Measurements from ENCODE around the gene GSC.

GSC gene

GRCh38 chr14:94770251-94770749 lies 387 bp upstream of the GSC start:
- TF ChIP-seq ISL1 (CRISPR knock-in tag; IDR thresholded peaks at IDR 0.05) (no peak), CSDC2 (CRISPR knock-in tag; IDR thresholded peaks at IDR 0.05) (no peak), CSRNP3 (CRISPR knock-in tag; IDR thresholded peaks at IDR 0.05) (no peak), ZNF8 (CRISPR knock-in tag; IDR thresholded peaks at IDR 0.05) (no peak), TOX (CRISPR knock-in tag; IDR thresholded peaks at IDR 0.05; ENCODE audit: borderline replicate concordance) (no peak), TSHZ2 (CRISPR knock-in tag; IDR thresholded peaks at IDR 0.05) (no peak), ZNF70 (CRISPR knock-in tag; IDR thresholded peaks at IDR 0.05) (no peak), GLIS3 (CRISPR knock-in tag; IDR thresholded peaks at IDR 0.05) (no peak), ZFP3 (CRISPR knock-in tag; IDR thresholded peaks at IDR 0.05) (no peak), PATZ1 (CRISPR knock-in tag; IDR thresholded peaks at IDR 0.05; ENCODE audit: borderline replicate concordance) (no peak)
- ATAC-seq: no peak

GRCh38 chr14:94768521-94769390 lies 1.2 kb downstream of the GSC start:
- TF ChIP-seq GLIS3 (CRISPR knock-in tag; IDR thresholded peaks at IDR 0.05) (no peak), ZNF70 (CRISPR knock-in tag; IDR thresholded peaks at IDR 0.05) (no peak), ZC3H10 (CRISPR knock-in tag; IDR thresholded peaks at IDR 0.05) (no peak), ZFP3 (CRISPR knock-in tag; IDR thresholded peaks at IDR 0.05) (no peak), ISL1 (CRISPR knock-in tag; IDR thresholded peaks at IDR 0.05) (no peak), TOX (CRISPR knock-in tag; IDR thresholded peaks at IDR 0.05; ENCODE audit: borderline replicate concordance) (no peak), SNAI2 (CRISPR knock-in tag; IDR thresholded peaks at IDR 0.05) (no peak), ZNF8 (CRISPR knock-in tag; IDR thresholded peaks at IDR 0.05) (no peak), CSRNP3 (CRISPR knock-in tag; IDR thresholded peaks at IDR 0.05) (no peak), TSHZ2 (CRISPR knock-in tag; IDR thresholded peaks at IDR 0.05) (no peak), BACH2 (CRISPR knock-in tag; IDR thresholded peaks at IDR 0.05; ENCODE audit: borderline replicate concordance) (no peak), OSR1 (CRISPR knock-in tag; IDR thresholded peaks at IDR 0.05) (no peak), ARNTL (CRISPR knock-in tag; IDR thresholded peaks at IDR 0.05; ENCODE audit: borderline replicate concordance, low read depth) (no peak), POU6F1 (CRISPR knock-in tag; IDR thresholded peaks at IDR 0.05; ENCODE audit: borderline replicate concordance, low read depth) (no peak), CREB5 (CRISPR knock-in tag; IDR thresholded peaks at IDR 0.05; ENCODE audit: low read depth) (no peak)
- no peak for ATAC-seq

Data from SK-N-SH treated with all-trans-retinoic acid at 6 μM for 48 hours (cell line).